Left ventricle myocardium inferior (tissue), 1 donor: Measurements from ENCODE around the gene OR2AG2. TPM values are rescaled to one million over a fixed set of nuclear protein-coding genes. Genes with fewer than 3 reads are reported as not detected.

ENCODE experiments used
- DNase-seq: peaks from one replicate; pipeline ENCODE4 v3.0.0-alpha.2; 2020
- H3K27ac ChIP-seq: fragments of 200-600 bp; replicated peaks from 2 replicates; pipeline ENCODE4 v1.8.0; 2021
- H3K27me3 ChIP-seq: fragments of 200-600 bp; 2 replicates; pipeline ENCODE4 v1.8.0; 2021; ENCODE audit warnings: low read depth
- H3K36me3 ChIP-seq: fragments of 200-600 bp; 2 replicates; pipeline ENCODE4 v1.8.0; 2021
- H3K4me1 ChIP-seq: fragments of 200-600 bp; 2 replicates; pipeline ENCODE4 v1.8.0; 2021
- H3K4me3 ChIP-seq: fragments of 200-600 bp; 2 replicates; pipeline ENCODE4 v1.8.0; 2021; ENCODE audit warnings: mild to moderate bottlenecking, moderate library complexity
- H3K9me3 ChIP-seq: fragments of 200-600 bp; replicated peaks from 2 replicates; pipeline ENCODE4 v1.8.0; 2021
- CTCF ChIP-seq: fragments of 200-600 bp; IDR thresholded peaks from 2 replicates; pipeline ENCODE4 v1.8.0; 2021; ENCODE audit warnings: antibody characterized with exemption, mild to moderate bottlenecking, borderline replicate concordance
- intact Hi-C: fragments of 100-400 bp; cut with micrococcal nuclease; formaldehyde crosslinking; loops from one replicate; pipeline ENCODE4 v1.11.0; 2022
- total RNA-seq: library from RNA; stranded (reverse); fragmentation: NEBNext Ultra II Directional; extraction: Animal tissue kit (Norgen Biotek cat#: 25700); gene quantifications from one replicate; pipeline ENCODE4 v1.2.1, GENCODE V29; 2021
- donor health status: DM: no; HTN: yes; CAD: no; lungs with severe emphysema.

The OR2AG2 gene
- total RNA-seq, 1 donor from 2014 or later: not detected

- Histone ChIP-seq H3K27ac (peak overlapping the region; percentile 10), H3K4me3 (no peak overlapping the region), H3K4me1 (peaks cover 17% of the 10 kb centered on the region), H3K9me3 (no peaks in the 10 kb centered on the region), H3K36me3 (peaks cover 6% of the 10 kb centered on the region), H3K27me3 (no peaks in the 10 kb centered on the region)
- no peak for TF ChIP-seq CTCF
- intact Hi-C loops: no loop called here
- DNase-seq: no peak
These were observed 52.2 kb downstream of the OR2AG2 start for GRCh38 chr11:6719576-6719975.

GRCh38 chr11:6717426-6717825 lies 54.4 kb downstream of the OR2AG2 start:
- H3K36me3 ChIP-seq: no peaks in the 10 kb centered on the region
- H3K9me3 ChIP-seq: peaks cover 6% of the 10 kb centered on the region
- no peak for TF ChIP-seq CTCF
- no peak for DNase-seq
- intact Hi-C loops: no loop called here
- H3K4me1 ChIP-seq: peaks cover 17% of the 10 kb centered on the region
- H3K27me3 ChIP-seq: no peaks in the 10 kb centered on the region
- no peak overlapping the region for H3K27ac ChIP-seq
- H3K4me3 ChIP-seq: no peak overlapping the region

Other genes starting within 250 kb of the OR2AG2 start
- 19.2 TPM for gene RRP8, start 168.4 kb downstream of the OR2AG2 start, total RNA-seq
- gene ILK, start 168.2 kb downstream of the OR2AG2 start, total RNA-seq: 192 TPM
- 106 TPM for gene TAF10, start 159.8 kb downstream of the OR2AG2 start, total RNA-seq
- 84.2 TPM for gene TPP1, start 152.6 kb downstream of the OR2AG2 start, total RNA-seq
- 9.5 TPM for gene DCHS1, start 116.2 kb downstream of the OR2AG2 start, total RNA-seq
- 40.2 TPM for gene MRPL17, start 88.6 kb downstream of the OR2AG2 start, total RNA-seq
- not detected for gene OR2AG1, start 11.0 kb upstream of the OR2AG2 start, total RNA-seq
- not detected for gene OR6A2, start 27.7 kb upstream of the OR2AG2 start, total RNA-seq
- not detected for gene OR10A5, start 73.7 kb upstream of the OR2AG2 start, total RNA-seq
- gene OR10A2, start 91.1 kb upstream of the OR2AG2 start, total RNA-seq: not detected
- gene OR10A4, start 104.6 kb upstream of the OR2AG2 start, total RNA-seq: not detected
- not detected for gene OR2D2, start 120.5 kb upstream of the OR2AG2 start, total RNA-seq
- gene OR2D3, start 149.0 kb upstream of the OR2AG2 start, total RNA-seq: not detected
- gene ZNF215, start 154.4 kb upstream of the OR2AG2 start, total RNA-seq: 0.77 TPM
- 0.96 TPM for gene ZNF214, start 248.4 kb upstream of the OR2AG2 start, total RNA-seq
- gene NLRP14, start 248.5 kb upstream of the OR2AG2 start, total RNA-seq: not detected